GM12878 (cell line): ENCODE measurements around the gene PARP11. TPM values are rescaled to one million over a fixed set of nuclear protein-coding genes. Genes with fewer than 3 reads are reported as not detected.

ENCODE experiments used
- ATAC-seq: fragments of 200-7000 bp; cut with Tn5 transposase; 3 replicates; pipeline ENCODE4 v1.9.1; 2020; ENCODE audit warnings: mild to moderate bottlenecking, moderate library complexity
- BruUV-seq: library from RNA; stranded (reverse); fragments of 400-500 nt; replicated peaks from 2 replicates; lab custom pipeline; 2021; lab: Mats Ljungman, UMichigan
- CTCF ChIA-PET: fragments of 300-600 bp; sonication (Branson Sonifier 250); formaldehyde crosslinking; extraction: SDS; loops from one replicate; lab custom pipeline; 2021; ENCODE audit warnings: inconsistent platforms; lab: Yijun Ruan, JAX
- POLR2A ChIA-PET: fragments of 350-600 bp; formaldehyde crosslinking; extraction: SDS; loops from one replicate; lab custom pipeline; 2021; ENCODE audit warnings: inconsistent platforms; lab: Charles Lee
- RAD21 ChIA-PET: fragments of 300-600 bp; sonication (Branson Sonifier 250); formaldehyde crosslinking; loops from one replicate; lab custom pipeline; 2023; ENCODE audit warnings: antibody characterized with exemption; ENCODE audit not compliant: unreplicated experiment; lab: Charles Lee
- SMC1A ChIA-PET: fragments of 300-600 bp; sonication (Branson Sonifier 250); formaldehyde crosslinking; loops from one replicate; lab custom pipeline; 2023; ENCODE audit not compliant: unreplicated experiment, uncharacterized antibody; lab: Charles Lee
- DNase-seq: peaks from one replicate; pipeline ENCODE4 v3.0.0-alpha.2; 2011; ENCODE audit warnings: low read depth, low spot score
- FAIRE-seq: peaks from 3 replicates; lab custom pipeline; 2011; peaks lifted over from hg19 to GRCh38; lab: Jason Lieb, UNC
- H2AFZ ChIP-seq: 2 replicates; pipeline ENCODE4 v1.6.0; 2011; ENCODE audit warnings: low read depth, low read length, control low read depth; ENCODE audit not compliant: control insufficient read depth
- H3K27ac ChIP-seq: 2 replicates; pipeline ENCODE4 v1.5.1; 2011; ENCODE audit warnings: control low read depth; ENCODE audit not compliant: control insufficient read depth, insufficient read depth
- H3K27me3 ChIP-seq, 2 experiments: replicated peaks in 1 of 2; 2 replicates each; pipeline versions ENCODE4 v1.6.0 to v1.6.1; 2011; ENCODE audit warnings: low read length in 1 of 2; ENCODE audit not compliant: control insufficient read depth in 2 of 2, insufficient read depth in 2 of 2
- H3K36me3 ChIP-seq, 2 experiments: 2 replicates each; pipeline ENCODE4 v1.5.1; 2011; ENCODE audit warnings: low read length in 1 of 2; ENCODE audit not compliant: control insufficient read depth in 2 of 2, insufficient read depth in 2 of 2
- H3K4me1 ChIP-seq: 2 replicates; pipeline ENCODE4 v1.6.1; 2011; ENCODE audit warnings: mild to moderate bottlenecking, low read length, moderate library complexity, mixed read lengths; ENCODE audit not compliant: control insufficient read depth, insufficient read depth
- H3K4me2 ChIP-seq: 2 replicates; pipeline ENCODE4 v1.6.0; 2011; ENCODE audit warnings: control low read depth; ENCODE audit not compliant: control insufficient read depth, insufficient read depth
- H3K4me3 ChIP-seq: fragments of 200-600 bp; sonication (generic); 2 replicates; pipeline ENCODE4 v1.5.1; 2016
- H3K79me2 ChIP-seq: 2 replicates; pipeline ENCODE4 v1.6.0; 2011; ENCODE audit warnings: low read length; ENCODE audit not compliant: control insufficient read depth, insufficient read depth
- H3K9ac ChIP-seq: 2 replicates; pipeline ENCODE4 v1.8.0; 2011; ENCODE audit warnings: low read length, control low read depth, mixed read lengths; ENCODE audit not compliant: control insufficient read depth, insufficient read depth
- H3K9me3 ChIP-seq: replicated peaks from 3 replicates; pipeline ENCODE4 v1.5.1; 2011; ENCODE audit warnings: mild to moderate bottlenecking, low read length; ENCODE audit not compliant: control insufficient read depth, insufficient read depth
- H4K20me1 ChIP-seq: 2 replicates; pipeline ENCODE4 v1.6.0; 2011; ENCODE audit not compliant: control insufficient read depth, insufficient read depth
- CBX5 ChIP-seq: sonication (generic); IDR thresholded peaks from 2 replicates; pipeline ENCODE4 v1.6.1; 2016; ENCODE audit warnings: low read depth, moderate library complexity, mild to moderate bottlenecking, inconsistent platforms
- DPF2 ChIP-seq: fragments of 450-650 bp; IDR thresholded peaks from 2 replicates; pipeline ENCODE4 v1.6.1; 2017; ENCODE audit warnings: mild to moderate bottlenecking
- ETV6 ChIP-seq, 2 experiments: fragments of 450-650 bp in 1 of 2; IDR thresholded peaks in 1 of 2; conservative IDR thresholded peaks in 1 of 2; 2 replicates each; pipeline ENCODE4 v1.6.1; 2014; ENCODE audit warnings: antibody characterized with exemption in 1 of 2, borderline replicate concordance in 1 of 2, low read depth in 1 of 2, mild to moderate bottlenecking in 1 of 2, moderate library complexity in 1 of 2
- FOS ChIP-seq: IDR thresholded peaks from 3 replicates; pipeline ENCODE4 v1.6.1; 2011; ENCODE audit warnings: borderline replicate concordance; ENCODE audit not compliant: insufficient read length; ENCODE audit errors: extremely low read depth
- IRF3 ChIP-seq: fragments of 450-650 bp; IDR thresholded peaks from 2 replicates; pipeline ENCODE4 v1.6.1; 2014; ENCODE audit warnings: mild to moderate bottlenecking
- NFYA ChIP-seq: IDR thresholded peaks from 2 replicates; pipeline ENCODE4 v1.6.1; 2011; ENCODE audit warnings: low read depth, mild to moderate bottlenecking, low read length, improper control_type of control experiment, borderline replicate concordance
- RCOR1 ChIP-seq: conservative IDR thresholded peaks from 2 replicates; pipeline ENCODE4 v1.6.1; 2012; ENCODE audit warnings: low read depth, low read length, improper control_type of control experiment
- ZNF24 ChIP-seq: fragments of 450-650 bp; IDR thresholded peaks from 2 replicates; pipeline ENCODE4 v1.6.1; 2017; ENCODE audit warnings: antibody characterized with exemption, mild to moderate bottlenecking
- WGBS: methylation state at CpG from one replicate; pipeline ENCODE4 v1.1.6; 2016; ENCODE audit warnings: low lambda C conversion rate; ENCODE audit not compliant: insufficient replicate concordance, insufficient coverage; ENCODE audit errors: missing lambda C conversion rate; 5-methylcytosine and 5-hydroxymethylcytosine counted together
- in situ Hi-C: fragments of 300-500 bp; cut with MboI; formaldehyde crosslinking; loops from 9 replicates; pipeline ENCODE4 v1.14.3; 2018; ENCODE audit warnings: mixed read lengths
- intact Hi-C: fragments of 100-400 bp; cut with micrococcal nuclease; formaldehyde crosslinking; loops from one replicate; pipeline ENCODE4 v1.14.2; 2022; ENCODE audit not compliant: unreplicated experiment
- polyA plus RNA-seq, 11 experiments: library from polyadenylated mRNA; depleted of rRNA in 4 of 11; unstranded in 6 of 11; stranded (reverse) in 5 of 11; fragments of >200 nt; fragmentation: Nextera tagmentation in 4 of 11; fragmentation: Illumina TruSeq in 1 of 11; extraction: Ambion mirVana in 4 of 11; extraction: Trizol in 1 of 11; gene quantifications; 1 replicate in 1 of 11; 2 replicates in 10 of 11; pipeline versions ENCODE4 v1.2.1 to v1.2.3, GENCODE V29; 2011 to 2016; ENCODE audit warnings: inconsistent platforms in 2 of 11, missing spikeins in 2 of 11, low read depth in 1 of 11
- total RNA-seq, 4 experiments: library from RNA; depleted of rRNA in 3 of 4; stranded (reverse); fragments of >200 nt in 3 of 4; fragmentation: Illumina TruSeq in 1 of 4; extraction: Trizol in 1 of 4; gene quantifications; 2 replicates each; pipeline versions ENCODE4 v1.2.1 to v1.2.3, GENCODE V29; 2013 to 2021

Gene PARP11
- total and polyA plus RNA-seq, 10 of the 15 experiments (the other 5 are each of a cell fraction or from before 2014, with no cell fraction given): 3.0 to 14.1 (median 6.3) TPM

- ChIA-PET SMC1A (interaction anchor here (1.1 kb wide), 1 partner anchor 11 kb away, joined by 5 read pairs; no protein-coding TSS in a partner anchor), RAD21 (no interaction called here), POLR2A (no interaction called here)
- ATAC-seq: no peak
- in situ Hi-C loops: no loop called here
- no peaks in the 10 kb centered on the region for H3K79me2 ChIP-seq
- peaks cover 1 to 2% of the 10 kb centered on the region in 2 experiments; a peak in 3 of 4 replicates for H3K27me3 ChIP-seq
- 0% methylated on average over 2 of the region's 2 CpGs for WGBS
- FAIRE-seq: no peak
- no peaks in the 10 kb centered on the region for H3K4me1 ChIP-seq
- no peaks in the 10 kb centered on the region for H4K20me1 ChIP-seq
- H2AFZ ChIP-seq: no peak overlapping the region
- no peak for TF ChIP-seq IRF3
- TF ChIP-seq DPF2: no peak
- no peak for TF ChIP-seq RCOR1
- TF ChIP-seq CBX5: no peak
- TF ChIP-seq ZNF24: no peak
- TF ChIP-seq, all 136 proteins: peak for 0
- Histone ChIP-seq H3K4me3 (no peak overlapping the region), H3K27ac (no peak overlapping the region), H3K4me2 (no peak overlapping the region), H3K9ac (no peak overlapping the region), H3K36me3 (no peaks in the 10 kb centered on the region), H3K9me3 (no peaks in the 10 kb centered on the region)
- no peak for DNase-seq
- CTCF ChIA-PET: interaction anchor here (0.9 to 1.9 kb wide), 2 partner anchors 11 to 14 kb away, joined by 4 to 6 read pairs; no protein-coding TSS in a partner anchor
- no TSS peak for BruUV-seq
- intact Hi-C loops: no loop called here
These were observed 23.7 kb upstream of the PARP11 start for GRCh38 chr12:3896801-3897351.

GRCh38 chr12:3896356-3896755 lies 23.2 kb upstream of the PARP11 start:
- in situ Hi-C loops (no loop called here), intact Hi-C loops (no loop called here)
- ChIA-PET SMC1A (no interaction called here), POLR2A (no interaction called here), RAD21 (no interaction called here), CTCF (interaction anchor here (1.9 kb wide), 1 partner anchor 11 kb away, joined by 6 read pairs; no protein-coding TSS in a partner anchor)
- H3K4me2 ChIP-seq: no peak overlapping the region
- no peaks in the 10 kb centered on the region for H4K20me1 ChIP-seq
- H3K9me3 ChIP-seq: no peaks in the 10 kb centered on the region
- H3K4me3 ChIP-seq: no peak overlapping the region
- FAIRE-seq: no peak
- no peak overlapping the region for H2AFZ ChIP-seq
- BruUV-seq: no TSS peak
- H3K36me3 ChIP-seq: no peaks in the 10 kb centered on the region
- H3K79me2 ChIP-seq: no peaks in the 10 kb centered on the region
- DNase-seq: no peak
- ATAC-seq: no peak
- WGBS: 26% methylated on average over 2 of the region's 2 CpGs
- H3K9ac ChIP-seq: no peak overlapping the region
- no peak for TF ChIP-seq RCOR1
- no peak for TF ChIP-seq NFYA
- TF ChIP-seq ETV6 (conservative IDR thresholded peaks at IDR 0.05 in 1 of 2, IDR thresholded peaks at IDR 0.05 in 1 of 2; ENCODE audit: borderline replicate concordance in 1 of 2, low read depth in 1 of 2): no peak
- no peak for TF ChIP-seq FOS
- H3K27me3 ChIP-seq: peaks cover 1 to 2% of the 10 kb centered on the region in 2 experiments; a peak in 3 of 4 replicates
- H3K4me1 ChIP-seq: no peaks in the 10 kb centered on the region
- H3K27ac ChIP-seq: no peak overlapping the region
